ENCODE results near the gene ATP6V0B. TPM values are rescaled to one million over a fixed set of nuclear protein-coding genes. Genes with fewer than 3 reads are reported as not detected.

The ATP6V0B gene
- total and polyA plus RNA-seq, 9 of the 15 experiments (the other 6 are each of a cell fraction or from before 2014, with no cell fraction given), result 137 to 328 (median 220) TPM

- TF ChIP-seq ETV1 (tag; conservative IDR thresholded peaks at IDR 0.05; ENCODE audit: low read depth), result no peak
- no peak for TF ChIP-seq ZNF77 (CRISPR knock-in tag; IDR thresholded peaks at IDR 0.05)
Measured at GRCh38 chr1:44020464-44020863, 45.7 kb downstream of the ATP6V0B start (continued).

GRCh38 chr1:44021156-44021555, 46.4 kb downstream of the ATP6V0B start:
- Histone ChIP-seq H3K36me3 (ENCODE audit: control insufficient read depth, insufficient read depth, low read length) (0 out of 3 replicates have a peak, but pooled peaks cover 7% of the 10 kb centered on the region), H3K27ac (ENCODE audit: extremely low read depth, low read depth, low read length) (no peak overlapping the region), H3K9ac (ENCODE audit: insufficient read depth in 1 of 2, low read depth in 2 of 2, low read length in 2 of 2) (no peak overlapping the region; a peak in 1 of 4 replicates), H3K9me3 (replicated peaks; ENCODE audit: control insufficient read depth, insufficient read depth, low read depth, low read length) (no peaks in the 10 kb centered on the region), H3K27me3 (ENCODE audit: control insufficient read depth in 2 of 2, insufficient read depth in 2 of 2, low read length in 2 of 2) (no peaks in the 10 kb centered on the region), H2AFZ (ENCODE audit: low read depth, low read length) (no peak overlapping the region), H3K4me2 (ENCODE audit: insufficient read depth, low read length) (no peak overlapping the region), H3K79me2 (ENCODE audit: control insufficient read depth, insufficient read depth, low read length) (no peaks in the 10 kb centered on the region), H4K20me1 (replicated peaks; ENCODE audit: control insufficient read depth, insufficient read depth, low read length) (no peaks in the 10 kb centered on the region; the same call in 1 of the 2 replicates), H3K9me1 (ENCODE audit: control insufficient read depth, insufficient read depth, low read length) (no peaks in the 10 kb centered on the region), H3K4me1 (replicated peaks in 1 of 2; ENCODE audit: control insufficient read depth in 2 of 2, insufficient read depth in 2 of 2, low read length in 2 of 2) (peaks cover 0 to 27% of the 10 kb centered on the region in 2 experiments; a peak in 3 of 5 replicates), H3K4me3 (no peak overlapping the region)
- no TSS peak for BruUV-seq (replicated peaks)
- FAIRE-seq (no peak), DNase-seq (ENCODE audit: extremely low read depth in 1 of 4, low spot score in 3 of 4) (no peak), ATAC-seq (no peak)
- 62% methylated on average over 5 of the region's 8 CpGs for WGBS (ENCODE audit: insufficient coverage, low coverage, missing lambda C conversion rate)
- TF ChIP-seq ZBTB34 (CRISPR knock-in tag; IDR thresholded peaks at IDR 0.05) (no peak), CCNT2 (IDR thresholded peaks at IDR 0.05; ENCODE audit: borderline replicate concordance, extremely low read depth, insufficient read length, low read depth, low read length) (no peak), RBFOX2 (IDR thresholded peaks at IDR 0.05; ENCODE audit: low read depth, low read length) (0 out of 2 replicates have a peak, but pooled peaks have one; percentile 20), POLR2G (IDR thresholded peaks at IDR 0.05; ENCODE audit: low read depth, low read length) (0 out of 2 replicates have a peak, but pooled peaks have one; percentile 20), ZNF263 (CRISPR knock-in tag; IDR thresholded peaks at IDR 0.05; ENCODE audit: borderline replicate concordance) (no peak)
- ChIA-PET POLR2A (interaction anchor here (0.7 to 3.0 kb wide), 4 partner anchors 8 to 26 kb away, joined by 3 to 20 read pairs (median 8); partner anchors contain the start of gene SLC6A9), CTCF (ENCODE audit: low intra/inter-chr PET ratio) (no interaction called here)
- in situ Hi-C loops (cut with MboI) (no loop called here), intact Hi-C loops (cut with micrococcal nuclease) (no loop called here)

All from K562 (cell line).